ENCODE measurements around the gene YBX3.

Gene YBX3

GRCh38 chr12:10663869-10664268, 59.3 kb downstream of the YBX3 start:
- DNase-seq (ENCODE audit: low read depth) = no peak
- TF ChIP-seq CTCF (conservative IDR thresholded peaks at IDR 0.05; ENCODE audit: low read length) = no peak
- H3K4me3 ChIP-seq (ENCODE audit: low read length) = no peak overlapping the region

GRCh38 chr12:10661338-10661737, 61.8 kb downstream of the YBX3 start:
- peak; percentile 55 for DNase-seq (ENCODE audit: low read depth)
- H3K4me3 ChIP-seq (ENCODE audit: low read length) = no peak overlapping the region
- TF ChIP-seq CTCF (conservative IDR thresholded peaks at IDR 0.05; ENCODE audit: low read length) = no peak

- no peak for TF ChIP-seq CTCF (conservative IDR thresholded peaks at IDR 0.05; ENCODE audit: low read length)
- no peak for DNase-seq (ENCODE audit: low read depth)
- H3K4me3 ChIP-seq (ENCODE audit: low read length) = no peak overlapping the region
These were observed 69.1 kb downstream of the YBX3 start for GRCh38 chr12:10654003-10654402.

GRCh38 chr12:10652192-10652591, 70.9 kb downstream of the YBX3 start:
- TF ChIP-seq CTCF (conservative IDR thresholded peaks at IDR 0.05; ENCODE audit: low read length) = no peak
- DNase-seq (ENCODE audit: low read depth) = no peak
- no peak overlapping the region for H3K4me3 ChIP-seq (ENCODE audit: low read length)
